ENCODE measurements around the gene PRKCZ.
A peak's percentile ranks its signal among the peaks of the same experiment; 100 is the strongest.
"Not testable (repeated sequence)": the region's sequence is repeated elsewhere in the genome, so short reads cannot be mapped to it uniquely, and the experiment has no call there.

PRKCZ gene

GRCh38 chr1:2137257-2138121 is 87.3 kb downstream of the PRKCZ start:
- DNase-seq, result no peak

DNA sequence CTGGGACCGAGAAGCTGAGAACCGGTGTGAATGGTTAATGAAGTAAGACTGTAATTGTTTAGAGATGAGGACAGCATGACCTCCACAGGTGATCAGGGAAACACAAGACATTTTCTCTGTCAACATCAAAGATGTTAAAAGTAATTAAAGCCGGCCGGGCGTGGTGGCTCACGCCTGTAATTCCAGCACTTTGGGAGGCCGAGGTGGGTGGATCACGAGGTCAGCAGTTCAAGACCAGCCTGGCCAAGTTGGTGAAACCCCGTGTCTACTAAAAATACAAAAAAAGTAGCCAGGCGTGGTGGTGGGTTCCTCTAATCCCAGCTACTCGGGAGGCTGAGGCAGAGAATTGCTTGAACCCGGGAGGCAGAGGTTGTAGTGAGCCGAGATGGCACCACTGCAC is 88.9 kb downstream of the PRKCZ start:
- DNase-seq, result not testable (repeated sequence)

GRCh38 chr1:2141025-2141424 is 90.8 kb downstream of the PRKCZ start:
- DNase-seq, result no peak

DNA sequence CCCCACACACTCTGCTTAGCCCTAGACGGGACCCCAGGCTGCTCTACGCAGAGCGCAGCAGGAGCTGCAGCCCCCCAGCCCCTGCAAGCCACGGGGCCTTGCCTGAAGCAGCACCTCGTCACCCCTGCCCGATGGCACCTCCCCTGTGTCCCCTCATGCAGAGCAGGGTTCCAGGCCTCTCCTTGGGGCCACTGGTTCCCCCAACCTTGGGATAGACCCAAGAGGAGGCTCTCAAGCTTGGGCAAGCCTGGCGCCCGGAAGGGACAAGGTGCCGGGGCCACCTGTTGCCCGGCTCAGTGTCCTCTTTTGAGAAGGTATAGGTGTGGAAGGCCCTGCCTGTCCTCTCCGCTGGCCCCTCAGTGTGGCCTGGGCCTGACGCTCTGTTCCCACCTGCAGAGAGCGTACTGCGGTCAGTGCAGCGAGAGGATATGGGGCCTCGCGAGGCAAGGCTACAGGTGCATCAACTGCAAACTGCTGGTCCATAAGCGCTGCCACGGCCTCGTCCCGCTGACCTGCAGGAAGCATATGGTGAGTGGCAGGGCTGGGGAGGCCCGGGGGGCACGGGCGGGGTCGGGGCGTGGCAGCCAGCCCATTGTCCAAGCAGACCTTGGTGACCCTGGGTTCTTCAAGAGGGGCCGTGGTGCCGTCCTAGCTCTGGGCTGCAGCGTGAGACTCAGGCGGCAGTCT is 93.7 kb downstream of the PRKCZ start:
- DNase-seq, result no peak

- no peak for DNase-seq
Observed at GRCh38 chr1:2144501-2145090, 94.4 kb downstream of the PRKCZ start.

GRCh38 chr1:2145946-2146835 is 96.0 kb downstream of the PRKCZ start:
- DNase-seq, result no peak

- DNase-seq, result no peak
Observed at GRCh38 chr1:2146836-2147517, 96.8 kb downstream of the PRKCZ start.

- DNase-seq, result not testable (repeated sequence)
Observed at GRCh38 chr1:2147869-2148268, 97.7 kb downstream of the PRKCZ start.

GRCh38 chr1:2148691-2149090 is 98.5 kb downstream of the PRKCZ start:
- no peak for DNase-seq

DNA sequence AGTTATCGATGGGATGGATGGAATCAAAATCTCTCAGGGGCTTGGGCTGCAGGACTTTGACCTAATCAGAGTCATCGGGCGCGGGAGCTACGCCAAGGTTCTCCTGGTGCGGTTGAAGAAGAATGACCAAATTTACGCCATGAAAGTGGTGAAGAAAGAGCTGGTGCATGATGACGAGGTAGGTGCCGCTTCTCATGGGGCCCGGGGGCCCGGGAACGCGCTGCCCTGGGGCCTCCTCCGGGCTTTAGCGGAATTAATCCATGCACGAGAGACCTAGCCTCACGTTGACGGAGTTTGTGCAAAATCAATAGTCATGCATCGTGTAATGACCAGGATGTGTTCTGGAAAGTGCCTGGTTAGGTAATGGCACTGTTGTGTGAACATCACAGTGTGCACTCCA is 100.6 kb downstream of the PRKCZ start:
- DNase-seq, result no peak

DNA sequence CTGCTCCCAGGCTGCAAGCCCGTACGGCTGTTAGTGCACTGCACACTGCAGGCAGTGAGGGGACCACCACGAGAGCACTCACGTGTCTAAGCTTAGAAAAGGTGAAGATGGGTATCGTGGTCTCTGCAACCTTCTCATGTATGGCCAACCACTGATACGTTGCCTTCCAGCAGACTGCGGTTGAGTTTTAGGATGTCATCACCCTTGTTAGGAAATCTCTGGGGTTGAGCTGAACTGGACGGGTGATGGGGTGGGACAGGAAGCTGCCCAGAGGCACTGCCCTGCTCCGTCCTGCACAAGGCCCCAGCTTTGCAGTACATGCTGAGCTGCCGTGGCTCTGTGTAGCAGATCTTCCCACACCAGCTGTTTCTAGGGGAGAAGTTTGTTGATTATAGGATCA is 101.0 kb downstream of the PRKCZ start:
- DNase-seq, result peak; percentile 65 to 83

DNA sequence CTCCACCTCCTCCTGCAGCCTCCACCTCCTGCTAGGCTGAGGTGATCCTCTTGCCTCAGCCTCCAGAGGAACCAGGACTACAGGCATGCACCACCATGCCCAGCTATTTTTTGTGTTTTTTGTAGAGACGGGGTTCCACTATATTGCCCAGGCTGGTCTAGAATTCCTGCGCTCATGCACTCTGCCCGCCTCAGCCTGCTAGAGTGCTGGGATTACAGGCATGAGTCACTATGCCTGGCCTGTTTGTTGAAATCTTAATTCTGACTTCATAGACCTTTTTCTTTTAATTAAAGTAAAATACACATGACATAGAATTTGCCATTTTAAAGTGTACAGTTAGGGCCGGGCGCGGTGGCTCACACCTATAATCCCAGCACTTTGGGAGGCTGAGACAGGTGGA is 101.7 kb downstream of the PRKCZ start:
- DNase-seq, result no peak

- DNase-seq, result no peak
Observed at GRCh38 chr1:2152954-2153353, 102.7 kb downstream of the PRKCZ start.

DNA sequence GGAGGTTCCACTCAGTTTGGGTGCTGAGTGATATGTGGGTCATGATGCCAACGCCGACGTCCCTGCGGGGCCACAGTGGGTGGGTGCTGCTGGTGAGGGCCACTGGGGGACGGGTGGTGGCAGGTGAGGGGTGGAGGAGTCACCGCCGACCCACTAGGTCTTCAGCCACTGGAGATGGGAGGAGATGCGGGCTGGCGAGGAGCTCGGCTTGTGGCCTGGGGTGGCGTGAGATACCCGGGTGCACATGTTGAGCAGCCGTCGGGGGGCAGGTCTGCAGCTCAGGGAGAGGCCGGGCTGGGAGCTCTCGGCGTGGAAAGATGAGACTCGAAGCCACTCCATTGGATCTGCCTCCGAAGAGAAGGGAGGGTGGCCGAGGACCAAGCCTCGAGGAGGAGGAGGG is 103.8 kb downstream of the PRKCZ start:
- DNase-seq, result no peak

- no peak for DNase-seq
Observed at GRCh38 chr1:2155147-2155598, 105.0 kb downstream of the PRKCZ start.

- DNase-seq, result no peak
Observed at GRCh38 chr1:2155788-2156187, 105.6 kb downstream of the PRKCZ start.

DNA sequence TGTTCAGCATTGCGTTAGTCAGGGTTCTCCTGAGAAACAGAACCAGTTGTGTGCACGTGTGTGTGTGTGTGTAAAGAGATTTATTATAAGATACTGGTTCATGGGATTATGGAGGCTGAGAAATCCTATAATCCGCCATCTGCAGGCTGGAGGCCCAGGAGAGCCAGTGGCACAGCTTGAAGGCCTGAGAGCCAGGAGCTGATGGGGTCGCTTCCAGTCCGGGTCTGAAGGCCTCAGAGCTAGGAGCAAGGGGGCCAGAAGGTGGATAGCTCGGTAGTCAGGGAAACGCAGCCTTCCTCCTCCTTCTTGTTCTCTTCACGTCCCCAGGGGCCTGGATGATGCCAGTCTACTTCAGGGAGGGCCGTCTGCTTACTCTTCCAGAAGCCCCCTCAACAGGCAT is 106.7 kb downstream of the PRKCZ start:
- DNase-seq, result no peak

DNA sequence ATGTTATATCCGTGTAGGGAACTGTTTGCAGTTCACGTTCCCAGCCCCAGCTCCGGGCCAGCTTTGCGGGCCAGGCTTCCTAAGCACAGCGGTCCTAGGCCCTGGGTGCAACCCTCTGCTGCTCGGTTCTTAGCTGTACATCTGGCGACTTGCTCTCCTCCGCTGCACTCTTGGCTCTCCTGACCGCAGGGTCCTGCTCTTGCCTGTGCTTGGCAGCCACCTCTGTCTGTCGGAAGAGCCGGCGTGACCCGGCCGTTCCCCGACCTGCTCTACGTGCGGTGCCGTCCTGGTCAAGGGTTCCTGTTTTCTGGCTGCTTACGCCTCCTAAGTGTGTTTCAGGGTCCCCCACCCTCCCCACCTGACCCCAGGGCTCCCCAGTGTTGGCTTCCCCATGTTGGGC is 107.6 kb downstream of the PRKCZ start:
- no peak for DNase-seq

- no peak for DNase-seq
Observed at GRCh38 chr1:2158272-2158671, 108.1 kb downstream of the PRKCZ start.

- DNase-seq, result no peak
Observed at GRCh38 chr1:2159124-2159523, 108.9 kb downstream of the PRKCZ start.

DNA sequence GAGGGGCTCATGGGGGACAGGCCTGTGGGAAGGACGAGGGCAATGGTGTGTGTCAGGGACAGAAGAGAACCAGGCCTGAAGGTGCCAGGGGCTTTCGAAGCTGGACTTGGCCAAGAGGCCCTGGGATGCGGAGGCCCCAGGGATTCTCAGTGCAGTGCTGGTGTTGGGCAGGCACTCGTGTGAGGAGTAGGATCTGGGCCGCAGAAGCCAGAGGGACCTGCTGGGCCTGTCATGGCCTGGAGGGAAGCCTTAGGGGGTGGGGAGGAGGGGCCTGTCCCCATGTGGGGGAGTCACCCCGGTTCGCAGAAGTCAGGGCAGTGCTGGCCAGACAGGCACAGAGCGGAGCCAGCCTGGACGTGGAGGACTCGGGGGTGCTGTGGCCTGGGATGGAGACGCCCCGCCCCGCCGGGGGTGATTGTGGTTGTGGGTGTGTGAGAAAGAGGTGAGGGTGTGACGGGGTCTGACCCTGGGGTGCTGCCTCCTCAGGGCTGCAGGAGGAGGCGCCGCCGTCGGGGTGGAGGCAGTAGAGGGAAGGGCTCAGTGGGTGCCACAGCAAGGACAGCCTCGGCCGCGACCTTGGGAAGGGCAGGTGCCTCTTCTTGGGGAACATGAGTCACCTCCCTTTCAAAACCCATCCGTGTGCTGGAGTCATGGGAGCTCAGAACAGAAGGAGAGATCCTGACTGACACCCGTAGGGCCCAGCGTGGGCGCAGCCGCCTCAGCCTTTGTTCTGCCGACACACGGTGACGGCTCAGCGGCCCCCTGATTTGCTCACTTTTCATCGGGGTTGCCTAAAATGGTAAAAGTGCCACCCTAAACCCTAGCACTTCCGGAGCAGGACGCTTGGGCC is 110.5 kb downstream of the PRKCZ start:
- DNase-seq, result no peak
